Fibroblast of villous mesenchyme (primary cell): ENCODE measurements around the gene ZDHHC24. TPM values are rescaled to one million over a fixed set of nuclear protein-coding genes. Genes with fewer than 3 reads are reported as not detected.

Experiments used
- DNase-seq: peaks from one replicate; pipeline ENCODE4 v3.0.0-alpha.2; 2010; ENCODE audit warnings: low read depth
- H3K4me3 ChIP-seq: 2 replicates; pipeline ENCODE4 v1.5.1; 2011; ENCODE audit warnings: low read depth, mild to moderate bottlenecking, low read length
- CTCF ChIP-seq: IDR thresholded peaks from 2 replicates; pipeline ENCODE4 v1.5.1; 2012; ENCODE audit warnings: low read depth, mild to moderate bottlenecking, low read length; ENCODE audit not compliant: insufficient read depth
- total RNA-seq: library from RNA; depleted of rRNA; stranded (reverse); fragments of >200 nt; gene quantifications from 2 replicates; pipeline ENCODE4 v1.2.3, GENCODE V29; 2012

ZDHHC24 gene
- total RNA-seq, 1 donor: 9.5 TPM

GRCh38 chr11:66564984-66565383 lies 19.1 kb upstream of the ZDHHC24 start:
- DNase-seq: no peak
- no peak overlapping the region for H3K4me3 ChIP-seq
- TF ChIP-seq CTCF: no peak

- no peak for DNase-seq
- no peak overlapping the region for H3K4me3 ChIP-seq
- no peak for TF ChIP-seq CTCF
These were observed 18.7 kb upstream of the ZDHHC24 start for GRCh38 chr11:66564538-66564937.

GRCh38 chr11:66563832-66564231 lies 18.0 kb upstream of the ZDHHC24 start:
- no peak for TF ChIP-seq CTCF
- H3K4me3 ChIP-seq: no peak overlapping the region
- no peak for DNase-seq

GRCh38 chr11:66562907-66563583 lies 17.2 kb upstream of the ZDHHC24 start:
- TF ChIP-seq CTCF: no peak
- H3K4me3 ChIP-seq: no peak overlapping the region
- DNase-seq: no peak

- DNase-seq: no peak
- H3K4me3 ChIP-seq: no peak overlapping the region
- no peak for TF ChIP-seq CTCF
These were observed 16.4 kb upstream of the ZDHHC24 start for GRCh38 chr11:66562275-66562674.

GRCh38 chr11:66561975-66562248 lies 16.1 kb upstream of the ZDHHC24 start:
- H3K4me3 ChIP-seq: no peak overlapping the region
- DNase-seq: no peak
- TF ChIP-seq CTCF: no peak
